SU-DHL-6 (cell line): Measurements from ENCODE around the gene TRAK1.

ENCODE experiments used
- H2AFZ ChIP-seq: fragments of 200-600 bp; sonication (generic); 2 replicates; pipeline ENCODE4 v1.6.1; 2014; ENCODE audit warnings: low read depth, mild to moderate bottlenecking, moderate library complexity, mixed read lengths, antibody characterized with exemption, low read length; ENCODE audit not compliant: severe bottlenecking
- H3F3A ChIP-seq: fragments of 200-600 bp; shearing (Covaris generic); 2 replicates; pipeline ENCODE4 v1.6.0; 2016; ENCODE audit warnings: antibody characterized with exemption, mild to moderate bottlenecking; ENCODE audit not compliant: insufficient read depth
- H3K27ac ChIP-seq: fragments of 200-600 bp; sonication (generic); 2 replicates; pipeline ENCODE4 v1.5.1; 2016; ENCODE audit warnings: low read depth, mild to moderate bottlenecking, low read length, moderate library complexity, mixed read lengths
- H3K27me3 ChIP-seq: fragments of 200-600 bp; sonication (generic), shearing (Covaris generic); 2 replicates; pipeline ENCODE4 v1.6.0; 2014; ENCODE audit warnings: mild to moderate bottlenecking, low read length
- H3K36me3 ChIP-seq: fragments of 200-600 bp; sonication (generic); 2 replicates; pipeline ENCODE4 v1.6.1; 2014; ENCODE audit warnings: mild to moderate bottlenecking, low read length, mixed read lengths
- H3K4me2 ChIP-seq: fragments of 300-600, 200-600 bp; shearing (Covaris generic), sonication (generic); 2 replicates; pipeline ENCODE4 v1.6.0; 2014; ENCODE audit warnings: low read length, low read depth, mild to moderate bottlenecking; ENCODE audit not compliant: poor library complexity, severe bottlenecking
- H3K4me3 ChIP-seq: fragments of 200-600 bp; sonication (generic); 2 replicates; pipeline ENCODE4 v1.5.1; 2014; ENCODE audit warnings: antibody characterized with exemption, low read length, mild to moderate bottlenecking, mixed read lengths; ENCODE audit not compliant: insufficient read depth, poor library complexity, severe bottlenecking
- H3K79me2 ChIP-seq: fragments of 200-600 bp; sonication (generic); 2 replicates; pipeline ENCODE4 v1.6.1; 2014; ENCODE audit warnings: mild to moderate bottlenecking, low read length, moderate library complexity; ENCODE audit not compliant: insufficient read depth
- H3K9ac ChIP-seq: fragments of 200-600 bp; sonication (generic); 2 replicates; pipeline ENCODE4 v1.7.0; 2014; ENCODE audit warnings: mild to moderate bottlenecking, low read length
- H3K9me2 ChIP-seq: fragments of 200-600 bp; sonication (generic); replicated peaks from 2 replicates; pipeline ENCODE4 v1.6.1; 2014; ENCODE audit warnings: low read length; ENCODE audit not compliant: insufficient read depth
- H3K9me3 ChIP-seq: fragments of 200-600 bp; sonication (generic); 2 replicates; pipeline ENCODE4 v1.6.1; 2014; ENCODE audit warnings: low read length, mixed read lengths; ENCODE audit not compliant: insufficient read depth
- H4K20me1 ChIP-seq: fragments of 200-600 bp; sonication (generic); 2 replicates; pipeline ENCODE4 v1.6.1; 2014; ENCODE audit warnings: low read depth, mild to moderate bottlenecking, antibody characterized with exemption, low read length, moderate library complexity, mixed read lengths
- EZH2phosphoT487 ChIP-seq: fragments of 200-600 bp; sonication (generic), shearing (Covaris generic); conservative IDR thresholded peaks from 2 replicates; pipeline ENCODE4 v1.6.1; 2018; ENCODE audit warnings: mild to moderate bottlenecking, antibody characterized with exemption, low read length, moderate library complexity, mixed read lengths
- TF ChIP-seq, protein P1 (sequence below): fragments of 200-600 bp; sonication (generic); IDR thresholded peaks from one replicate; pipeline ENCODE4 v1.5.1; 2017; ENCODE audit warnings: antibody characterized with exemption, mild to moderate bottlenecking, low read length, moderate library complexity; ENCODE audit not compliant: insufficient read depth, poor library complexity, severe bottlenecking

Gene TRAK1

DNA sequence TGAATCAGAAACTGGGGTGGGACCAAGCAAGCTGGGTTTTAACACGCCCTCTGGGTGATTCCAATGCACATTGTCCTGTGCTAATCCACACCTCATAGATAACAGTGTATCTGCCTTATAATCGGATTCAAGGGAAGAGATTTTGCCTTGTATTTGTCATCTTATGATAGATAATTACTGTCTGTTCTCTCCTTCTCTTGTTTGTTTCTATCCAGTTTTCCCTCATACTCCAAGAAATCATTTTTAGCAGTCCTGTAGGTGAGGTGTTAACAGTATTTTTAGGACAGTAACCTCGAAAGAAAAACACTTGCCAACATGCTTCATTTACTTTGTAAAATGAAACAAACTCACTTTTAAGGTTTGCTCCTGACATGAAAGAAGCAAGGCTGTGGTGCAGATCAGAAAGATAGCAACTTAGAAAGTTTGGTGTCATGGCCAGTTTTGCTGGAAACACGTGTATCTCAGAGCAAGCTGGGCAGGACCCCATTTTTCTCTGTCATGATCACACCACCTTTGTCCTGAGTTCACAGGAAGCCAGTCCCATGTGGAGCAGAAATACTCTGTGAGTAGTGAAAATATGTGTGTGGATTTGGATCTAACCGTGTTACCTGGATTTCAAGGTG is 72.6 kb downstream of the TRAK1 start:
- no peaks in the 10 kb centered on the region for H3K36me3 ChIP-seq
- H3F3A ChIP-seq = peaks cover 21% of the 10 kb centered on the region
- no peaks in the 10 kb centered on the region for H4K20me1 ChIP-seq
- H3K4me3 ChIP-seq = no peak overlapping the region
- no peaks in the 10 kb centered on the region for H3K9me2 ChIP-seq
- no peak for TF ChIP-seq EZH2phosphoT487
- TF ChIP-seq, protein P1, sequence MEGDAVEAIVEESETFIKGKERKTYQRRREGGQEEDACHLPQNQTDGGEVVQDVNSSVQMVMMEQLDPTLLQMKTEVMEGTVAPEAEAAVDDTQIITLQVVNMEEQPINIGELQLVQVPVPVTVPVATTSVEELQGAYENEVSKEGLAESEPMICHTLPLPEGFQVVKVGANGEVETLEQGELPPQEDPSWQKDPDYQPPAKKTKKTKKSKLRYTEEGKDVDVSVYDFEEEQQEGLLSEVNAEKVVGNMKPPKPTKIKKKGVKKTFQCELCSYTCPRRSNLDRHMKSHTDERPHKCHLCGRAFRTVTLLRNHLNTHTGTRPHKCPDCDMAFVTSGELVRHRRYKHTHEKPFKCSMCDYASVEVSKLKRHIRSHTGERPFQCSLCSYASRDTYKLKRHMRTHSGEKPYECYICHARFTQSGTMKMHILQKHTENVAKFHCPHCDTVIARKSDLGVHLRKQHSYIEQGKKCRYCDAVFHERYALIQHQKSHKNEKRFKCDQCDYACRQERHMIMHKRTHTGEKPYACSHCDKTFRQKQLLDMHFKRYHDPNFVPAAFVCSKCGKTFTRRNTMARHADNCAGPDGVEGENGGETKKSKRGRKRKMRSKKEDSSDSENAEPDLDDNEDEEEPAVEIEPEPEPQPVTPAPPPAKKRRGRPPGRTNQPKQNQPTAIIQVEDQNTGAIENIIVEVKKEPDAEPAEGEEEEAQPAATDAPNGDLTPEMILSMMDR = no peak
- no peaks in the 10 kb centered on the region for H3K27me3 ChIP-seq
- no peak overlapping the region for H2AFZ ChIP-seq
- H3K27ac ChIP-seq = peak overlapping the region; percentile 27; the same call in 1 of the 2 replicates
- H3K79me2 ChIP-seq = peaks cover 91% of the 10 kb centered on the region
- H3K9me3 ChIP-seq = no peaks in the 10 kb centered on the region
- peak overlapping the region; percentile 18 for H3K4me2 ChIP-seq
- no peak overlapping the region for H3K9ac ChIP-seq

DNA sequence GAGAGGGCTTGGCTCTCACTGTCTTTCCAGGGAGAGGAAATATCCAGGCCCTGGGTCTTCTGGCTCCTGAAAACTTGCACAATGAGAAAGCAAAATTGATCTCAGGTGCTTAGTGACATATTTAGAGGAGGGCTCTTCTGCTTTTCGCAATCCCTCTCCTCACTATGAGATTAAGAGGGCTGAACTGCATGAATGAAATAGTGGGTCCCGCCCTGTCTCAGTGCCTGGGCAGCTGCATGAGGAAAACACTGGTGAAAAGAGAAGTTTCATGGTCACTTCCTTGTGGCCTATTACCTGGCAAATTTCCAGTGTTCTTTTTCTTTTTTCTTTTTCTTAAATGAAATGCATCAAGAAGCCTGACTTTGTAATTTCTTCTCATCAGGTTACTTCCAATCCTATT is 73.5 kb downstream of the TRAK1 start:
- Histone ChIP-seq H3K4me2 (no peak overlapping the region), H3K79me2 (peaks cover 91% of the 10 kb centered on the region), H3K27ac (peak overlapping the region; percentile 14; the same call in 1 of the 2 replicates)

DNA sequence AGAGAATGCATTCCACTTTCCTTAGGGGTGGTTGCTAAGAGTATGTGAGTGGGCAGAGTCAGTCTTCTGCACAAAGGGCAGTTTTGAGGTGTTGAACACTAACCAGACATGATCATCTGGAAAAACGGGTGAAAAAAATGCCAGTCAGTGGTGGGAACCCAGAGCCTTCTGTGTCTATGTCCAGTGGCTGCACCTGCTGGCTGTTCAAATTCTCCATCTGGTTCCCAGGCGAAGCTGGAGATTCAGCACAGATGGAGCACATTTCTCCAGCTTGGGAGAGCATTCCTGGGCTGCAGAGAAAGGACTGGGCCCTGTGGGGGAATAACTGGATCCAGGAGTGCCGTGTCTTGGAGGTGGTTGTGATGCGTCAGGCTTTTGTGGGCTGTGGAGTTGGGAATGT is 74.1 kb downstream of the TRAK1 start:
- Histone ChIP-seq H3K9me2 (no peaks in the 10 kb centered on the region), H3K9me3 (no peaks in the 10 kb centered on the region), H3K36me3 (no peaks in the 10 kb centered on the region), H3K9ac (no peak overlapping the region), H3K4me2 (no peak overlapping the region), H4K20me1 (no peaks in the 10 kb centered on the region), H3K4me3 (no peak overlapping the region), H3K27me3 (no peaks in the 10 kb centered on the region), H2AFZ (no peak overlapping the region), H3F3A (peaks cover 26% of the 10 kb centered on the region), H3K27ac (no peak overlapping the region), H3K79me2 (peaks cover 91% of the 10 kb centered on the region)
- TF ChIP-seq, protein P1 = no peak
- no peak for TF ChIP-seq EZH2phosphoT487

More for the DNA sequence above, 73.5 kb downstream of the TRAK1 start:
- Histone ChIP-seq H3K27me3 (no peaks in the 10 kb centered on the region), H3K9ac (no peak overlapping the region), H3K4me3 (no peak overlapping the region), H3K36me3 (no peaks in the 10 kb centered on the region), H2AFZ (no peak overlapping the region), H4K20me1 (no peaks in the 10 kb centered on the region), H3K9me2 (no peaks in the 10 kb centered on the region), H3K9me3 (no peaks in the 10 kb centered on the region), H3F3A (peaks cover 23% of the 10 kb centered on the region)
- TF ChIP-seq EZH2phosphoT487 = no peak
- TF ChIP-seq, protein P1 = no peak
